Measurements from ENCODE around the gene CDC20.
"Not testable (repeated sequence)": the region's sequence is repeated elsewhere in the genome, so short reads cannot be mapped to it uniquely, and the experiment has no call there.

CDC20 gene

DNA sequence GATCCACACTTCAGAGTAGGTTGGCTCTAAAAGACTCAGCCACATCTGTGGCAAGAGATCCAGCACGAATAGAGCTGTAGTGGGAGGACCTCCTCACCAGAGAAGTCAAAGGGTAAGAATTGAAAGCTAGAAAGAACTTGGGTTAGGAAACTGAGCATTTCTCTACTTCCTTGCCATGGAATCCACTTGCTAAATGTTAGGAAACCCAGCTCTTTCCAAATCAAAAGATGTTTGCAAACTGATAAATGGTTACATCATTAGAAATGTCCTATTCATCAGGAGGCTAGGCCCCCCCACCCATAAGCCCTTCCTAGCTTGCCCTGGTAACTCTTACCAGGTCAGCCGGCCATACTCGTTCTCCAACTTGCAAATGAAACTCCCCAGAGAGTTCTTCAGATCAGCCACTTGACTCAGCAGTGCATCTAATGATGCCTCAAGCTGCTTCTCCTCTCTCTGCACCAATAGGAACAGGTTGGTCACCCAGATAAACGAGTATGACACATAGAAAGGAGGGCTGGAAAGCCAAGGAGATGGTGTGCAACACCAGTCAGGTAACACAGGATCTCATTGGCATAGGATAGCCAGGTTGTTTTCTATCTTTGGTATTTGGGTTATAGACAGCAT lies 29.3 kb downstream of the CDC20 start:
- H3K9me3 Mint-ChIP-seq = no peaks in the 10 kb centered on the region
- H3K27ac Mint-ChIP-seq = peak overlapping the region; percentile 31 to 98
- H3K4me1 Mint-ChIP-seq (ENCODE audit: low read depth in 2 of 2) = peaks cover 31 to 37% of the 10 kb centered on the region in 2 donors
- peaks cover 45% of the 10 kb centered on the region for H3K36me3 Mint-ChIP-seq (ENCODE audit: insufficient read depth)
- ATAC-seq (replicated peaks) (no peak), DNase-seq (no peak)
- H3K27me3 Mint-ChIP-seq = no peaks in the 10 kb centered on the region
- H3K4me3 Mint-ChIP-seq = peak overlapping the region; percentile 99

DNA sequence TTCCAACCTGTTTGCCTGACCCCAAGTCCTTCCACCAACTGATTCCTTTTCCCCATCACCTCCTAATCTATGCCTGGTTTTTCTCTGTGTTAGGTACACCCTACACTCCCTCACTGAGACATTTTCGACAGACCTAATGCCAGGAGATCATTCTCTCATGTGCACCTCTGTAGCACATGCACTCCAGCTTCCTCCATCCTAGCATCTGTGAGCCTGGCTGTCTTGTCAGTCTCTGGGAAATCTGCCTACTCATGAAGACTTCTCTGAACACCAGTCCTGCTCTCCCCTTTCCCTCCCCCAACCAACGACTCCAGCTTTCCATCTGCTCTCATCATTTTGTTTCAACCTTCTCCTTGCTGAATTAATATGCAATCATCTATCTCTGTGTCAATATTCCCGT lies 29.8 kb downstream of the CDC20 start:
- Mint-ChIP-seq H3K4me1 (ENCODE audit: low read depth in 2 of 2) (peaks cover 31 to 41% of the 10 kb centered on the region in 2 donors), H3K27ac (peak overlapping the region; percentile 98), H3K4me3 (peak overlapping the region; percentile 99), H3K36me3 (ENCODE audit: insufficient read depth) (peaks cover 40% of the 10 kb centered on the region), H3K27me3 (no peaks in the 10 kb centered on the region), H3K9me3 (no peaks in the 10 kb centered on the region)
- DNase-seq (no peak), ATAC-seq (replicated peaks) (no peak)

DNA sequence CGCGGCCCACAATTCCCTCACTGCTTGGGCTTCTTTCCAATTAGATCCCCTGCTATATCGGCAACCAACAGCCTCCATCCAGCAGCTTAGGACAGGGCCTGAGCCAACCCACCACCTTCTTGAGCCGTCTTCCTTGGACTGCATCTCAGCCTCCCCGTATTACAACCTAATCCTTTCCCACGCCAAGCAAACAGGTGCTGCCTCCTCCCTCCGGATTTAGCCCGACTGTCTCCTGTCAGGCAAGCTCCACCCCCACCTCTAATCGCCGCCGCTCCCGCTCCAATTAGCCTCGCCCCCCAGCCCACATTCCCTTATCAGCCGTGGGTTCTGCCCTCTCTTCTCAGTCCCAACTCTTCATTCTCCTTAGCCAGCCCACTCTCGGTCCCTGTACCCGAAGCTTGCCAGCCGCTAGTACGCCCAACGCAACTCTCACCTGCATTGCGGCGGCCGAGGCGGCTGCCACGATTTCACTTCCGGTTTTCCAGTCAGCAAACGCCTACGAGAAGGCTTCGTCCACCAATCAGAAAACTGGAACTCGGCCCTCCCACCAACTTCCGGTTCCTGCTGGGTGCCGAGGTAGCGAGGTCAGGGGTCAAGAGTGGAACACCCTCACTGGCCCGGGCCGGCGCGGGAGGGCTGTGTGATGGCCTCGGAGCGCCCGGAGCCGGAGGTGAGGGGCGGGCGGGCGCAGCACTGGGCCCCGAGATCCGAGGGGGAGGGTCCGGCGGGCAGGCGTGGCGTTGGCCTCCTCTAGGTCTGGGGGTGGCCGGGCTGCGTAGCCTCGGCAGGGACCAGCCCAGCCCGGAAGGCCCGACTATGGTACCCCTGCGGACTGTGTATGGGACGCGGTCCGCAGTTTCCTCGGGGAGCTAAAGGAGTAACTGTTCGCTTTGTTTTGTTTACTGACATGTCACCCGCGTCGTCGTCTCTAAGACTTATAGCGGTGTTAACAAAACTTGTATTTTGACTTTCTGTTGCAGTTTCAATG lies 30.8 kb downstream of the CDC20 start, which contains the start of the genes MED8 and SZT2:
TSS of gene MED8 (minus strand) at position 475 of the 988 bp plus-strand sequence. CDS start at position 439, 36 bp downstream.
TSS of gene SZT2 (plus strand) at position 574 of the 988 bp plus-strand sequence. CDS start at position 644, 70 bp downstream.
- Mint-ChIP-seq H3K4me1 (ENCODE audit: low read depth in 2 of 2) (peaks cover 31 to 41% of the 10 kb centered on the region in 2 donors), H3K36me3 (ENCODE audit: insufficient read depth) (peaks cover 40% of the 10 kb centered on the region), H3K4me3 (peak within 1 kb of the TSS; percentile 99), H3K27ac (peak within 1 kb of the TSS; percentile 98), H3K27me3 (no peaks in the 10 kb centered on the region), H3K9me3 (no peaks in the 10 kb centered on the region)
- ATAC-seq (replicated peaks) = peak; percentile 96
- DNase-seq = peak; percentile 89 to 93 (median 90)

DNA sequence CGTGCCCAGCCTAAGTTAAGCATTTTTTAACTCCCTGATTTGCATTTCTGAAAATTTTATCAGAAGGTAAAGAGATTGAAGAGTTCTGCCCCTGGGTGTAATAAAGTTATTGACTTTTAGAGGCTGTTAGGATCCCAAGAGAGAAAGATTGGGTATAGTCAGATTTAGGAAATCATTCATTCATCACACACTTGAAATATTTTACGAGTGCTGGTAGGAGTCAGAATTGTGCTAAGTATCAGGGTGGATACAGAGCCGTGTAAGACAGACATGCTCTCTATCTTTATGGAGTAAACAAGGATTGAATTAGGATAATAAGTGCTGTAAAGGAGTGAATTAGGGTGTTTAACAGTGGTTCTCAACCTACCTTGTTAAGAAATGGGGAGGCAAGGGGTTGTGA lies 33.9 kb downstream of the CDC20 start:
- ATAC-seq (replicated peaks) (no peak), DNase-seq (no peak)
- H3K4me1 Mint-ChIP-seq (ENCODE audit: low read depth in 2 of 2) = peaks cover 32 to 48% of the 10 kb centered on the region in 2 donors
- no peaks in the 10 kb centered on the region for H3K9me3 Mint-ChIP-seq
- no peak overlapping the region for H3K4me3 Mint-ChIP-seq
- H3K36me3 Mint-ChIP-seq (ENCODE audit: insufficient read depth) = peaks cover 28% of the 10 kb centered on the region
- H3K27me3 Mint-ChIP-seq = no peaks in the 10 kb centered on the region
- H3K27ac Mint-ChIP-seq = peak overlapping the region; percentile 0 to 2

DNA sequence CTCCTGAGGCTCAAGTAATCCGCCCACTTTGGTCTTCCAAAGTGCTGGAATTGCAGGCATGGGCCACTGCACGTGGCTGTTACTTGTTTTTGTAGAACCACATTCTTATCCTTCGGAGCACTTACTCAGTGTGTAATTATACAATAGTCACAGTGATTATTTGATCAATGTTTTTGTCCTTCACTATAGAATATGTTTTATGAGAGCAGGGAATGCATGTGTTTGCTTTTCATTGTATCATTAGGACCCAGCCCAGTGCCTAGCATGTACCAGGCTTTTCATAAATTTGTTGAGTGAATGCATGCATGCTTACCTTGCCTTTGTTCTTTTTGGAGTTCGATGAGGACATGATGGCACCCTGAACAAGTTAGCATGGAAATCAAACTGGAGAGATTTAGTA lies 36.7 kb downstream of the CDC20 start:
- no peak for ATAC-seq (replicated peaks)
- DNase-seq = no peak
- Mint-ChIP-seq H3K4me1 (ENCODE audit: low read depth in 2 of 2) (peaks cover 15 to 22% of the 10 kb centered on the region in 2 donors), H3K9me3 (no peaks in the 10 kb centered on the region), H3K4me3 (no peak overlapping the region), H3K27ac (no peak overlapping the region), H3K36me3 (ENCODE audit: insufficient read depth) (peaks cover 20% of the 10 kb centered on the region), H3K27me3 (no peaks in the 10 kb centered on the region)

DNA sequence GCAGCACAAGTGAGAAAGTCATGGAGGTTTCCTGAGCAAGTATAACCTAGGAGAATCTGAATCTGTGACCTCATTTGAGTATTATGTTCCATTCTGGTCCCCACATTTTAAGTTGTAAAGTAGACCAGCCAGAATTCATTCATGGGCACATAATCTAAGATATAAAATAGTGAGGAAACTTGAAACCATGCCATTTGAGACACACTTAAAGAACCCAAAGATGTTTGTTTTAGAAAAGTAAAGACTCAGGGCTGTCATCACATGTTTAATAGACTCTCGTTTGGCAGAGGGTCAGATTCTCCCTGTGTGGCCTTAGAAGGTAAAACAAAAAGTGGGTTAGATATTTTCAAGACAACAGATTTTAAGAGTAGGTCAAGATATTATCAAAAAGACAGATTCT lies 37.3 kb downstream of the CDC20 start:
- no peak for DNase-seq
- Mint-ChIP-seq H3K27me3 (no peaks in the 10 kb centered on the region), H3K36me3 (ENCODE audit: insufficient read depth) (peaks cover 20% of the 10 kb centered on the region), H3K27ac (peak overlapping the region in 1 of 2 donors; percentile 80), H3K9me3 (no peaks in the 10 kb centered on the region), H3K4me3 (no peak overlapping the region), H3K4me1 (ENCODE audit: low read depth in 2 of 2) (peaks cover 14 to 18% of the 10 kb centered on the region in 2 donors)
- no peak for ATAC-seq (replicated peaks)

DNA sequence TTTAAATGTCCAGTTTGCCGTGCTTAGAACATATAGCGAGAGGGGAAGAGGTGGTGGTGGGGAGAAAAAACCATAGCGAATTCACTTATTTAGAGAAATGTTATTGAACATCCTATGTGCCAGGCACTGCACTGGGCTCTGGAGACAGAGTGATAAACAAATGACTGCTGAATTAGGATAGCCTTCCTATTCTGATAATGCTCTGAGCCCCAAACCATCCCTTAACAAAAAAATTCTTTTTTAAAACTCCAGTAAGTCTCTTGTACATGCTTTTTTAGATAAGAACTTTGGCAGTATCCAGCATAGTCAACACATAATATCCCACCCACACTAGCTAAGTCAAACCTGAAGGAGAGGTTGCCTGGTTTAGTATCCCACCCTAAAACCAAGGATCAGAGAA lies 39.4 kb downstream of the CDC20 start:
- H3K36me3 Mint-ChIP-seq (ENCODE audit: insufficient read depth) = peaks cover 28% of the 10 kb centered on the region
- DNase-seq (no peak), ATAC-seq (replicated peaks) (no peak)
- H3K27ac Mint-ChIP-seq = peak overlapping the region in 1 of 2 donors; percentile 23
- no peaks in the 10 kb centered on the region for H3K27me3 Mint-ChIP-seq
- H3K4me1 Mint-ChIP-seq (ENCODE audit: low read depth in 2 of 2) = peaks cover 13 to 14% of the 10 kb centered on the region in 2 donors
- H3K4me3 Mint-ChIP-seq = no peak overlapping the region
- H3K9me3 Mint-ChIP-seq = no peaks in the 10 kb centered on the region

DNA sequence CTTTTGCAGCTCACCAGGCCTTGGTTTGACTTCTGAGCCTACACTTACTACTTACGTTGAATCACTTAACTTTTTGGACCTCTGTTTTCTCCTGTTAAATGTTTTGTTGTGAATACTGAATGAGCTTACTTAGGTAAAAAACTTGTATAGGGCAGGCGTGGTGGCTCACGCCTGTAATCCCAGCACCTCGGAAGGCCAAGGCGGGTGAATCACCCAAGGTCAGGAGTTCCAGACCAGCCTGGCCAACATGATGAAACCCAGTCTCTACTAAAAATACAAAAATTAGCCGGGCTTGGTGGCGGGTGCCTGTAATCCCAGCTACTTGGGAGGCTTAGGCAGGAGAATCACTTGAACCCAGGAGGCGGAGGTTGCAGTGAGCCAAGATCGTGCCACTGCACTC lies 41.7 kb downstream of the CDC20 start:
- Mint-ChIP-seq H3K4me1 (ENCODE audit: low read depth in 2 of 2) (peaks cover 14 to 15% of the 10 kb centered on the region in 2 donors), H3K36me3 (ENCODE audit: insufficient read depth) (peaks cover 36% of the 10 kb centered on the region)
- H3K9me3 Mint-ChIP-seq; DNase-seq; H3K27ac Mint-ChIP-seq; H3K4me3 Mint-ChIP-seq; H3K27me3 Mint-ChIP-seq; ATAC-seq (replicated peaks): not testable (repeated sequence)

DNA sequence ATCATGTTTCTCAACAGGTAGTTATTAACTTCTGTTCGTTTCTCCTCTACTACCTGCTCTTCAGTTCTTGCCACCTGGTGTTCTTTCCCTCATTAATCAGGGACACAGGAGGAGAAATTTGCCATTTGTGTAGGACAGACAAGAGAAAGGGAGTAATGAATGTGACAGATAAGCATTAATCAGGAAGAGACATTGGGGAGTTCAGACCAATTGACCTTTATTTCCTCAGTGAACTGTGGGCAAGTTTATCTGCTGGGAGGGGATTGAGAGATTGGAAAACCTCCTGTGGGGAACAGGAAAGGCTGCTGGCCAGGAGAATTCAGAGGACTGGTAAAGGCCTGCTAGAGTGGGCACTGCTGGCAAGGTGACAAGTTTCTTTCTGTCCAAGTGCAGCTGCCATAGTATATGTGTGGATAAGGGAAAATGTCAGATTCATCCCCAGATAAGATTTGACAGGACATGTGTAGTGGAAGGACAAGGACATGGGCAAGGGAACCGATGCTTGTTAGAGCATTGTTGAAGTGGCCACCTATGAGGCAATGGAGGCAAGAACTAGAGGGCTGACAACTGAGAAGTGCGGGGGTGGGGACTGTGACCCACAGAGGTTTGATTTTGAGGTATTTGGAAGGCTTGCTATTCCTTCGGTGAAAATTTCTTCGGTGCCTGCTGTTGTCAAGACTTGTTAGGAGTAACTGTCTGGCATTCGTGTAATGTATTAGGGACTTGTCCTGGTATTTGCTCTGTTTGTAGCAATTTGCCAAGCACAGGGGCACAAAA lies 43.5 kb downstream of the CDC20 start:
- DNase-seq (no peak), ATAC-seq (replicated peaks) (no peak)
- Mint-ChIP-seq H3K27me3 (no peaks in the 10 kb centered on the region), H3K9me3 (no peaks in the 10 kb centered on the region), H3K4me1 (ENCODE audit: low read depth in 2 of 2) (peaks cover 7 to 10% of the 10 kb centered on the region in 2 donors), H3K27ac (peak overlapping the region; percentile 41), H3K4me3 (no peak overlapping the region), H3K36me3 (ENCODE audit: insufficient read depth) (peaks cover 46% of the 10 kb centered on the region)

DNA sequence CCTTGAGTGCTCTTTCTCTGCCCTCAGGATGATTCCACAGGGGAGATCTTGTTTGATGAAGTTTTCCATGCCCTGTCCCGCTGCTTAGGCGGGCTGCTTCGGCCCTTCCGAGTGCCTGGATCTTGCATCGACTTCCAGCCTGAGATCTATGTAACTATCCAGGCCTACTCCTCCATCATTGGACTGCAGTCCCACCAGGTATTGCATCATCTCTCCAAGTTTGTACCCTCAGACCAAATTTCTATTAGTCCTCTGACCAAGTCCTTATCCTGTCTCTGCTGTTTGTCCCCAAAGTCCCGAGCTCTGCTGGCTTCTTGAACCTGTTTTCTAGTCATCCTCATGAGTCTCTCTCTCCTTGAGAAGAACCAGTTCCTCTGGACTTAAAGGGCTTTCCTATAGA lies 45.6 kb downstream of the CDC20 start:
- ATAC-seq (replicated peaks) (no peak), DNase-seq (no peak)
- Mint-ChIP-seq H3K4me1 (ENCODE audit: low read depth in 2 of 2) (peaks cover 7 to 8% of the 10 kb centered on the region in 2 donors), H3K36me3 (ENCODE audit: insufficient read depth) (peaks cover 54% of the 10 kb centered on the region), H3K9me3 (no peaks in the 10 kb centered on the region), H3K27me3 (no peaks in the 10 kb centered on the region), H3K27ac (no peak overlapping the region), H3K4me3 (no peak overlapping the region)

DNA sequence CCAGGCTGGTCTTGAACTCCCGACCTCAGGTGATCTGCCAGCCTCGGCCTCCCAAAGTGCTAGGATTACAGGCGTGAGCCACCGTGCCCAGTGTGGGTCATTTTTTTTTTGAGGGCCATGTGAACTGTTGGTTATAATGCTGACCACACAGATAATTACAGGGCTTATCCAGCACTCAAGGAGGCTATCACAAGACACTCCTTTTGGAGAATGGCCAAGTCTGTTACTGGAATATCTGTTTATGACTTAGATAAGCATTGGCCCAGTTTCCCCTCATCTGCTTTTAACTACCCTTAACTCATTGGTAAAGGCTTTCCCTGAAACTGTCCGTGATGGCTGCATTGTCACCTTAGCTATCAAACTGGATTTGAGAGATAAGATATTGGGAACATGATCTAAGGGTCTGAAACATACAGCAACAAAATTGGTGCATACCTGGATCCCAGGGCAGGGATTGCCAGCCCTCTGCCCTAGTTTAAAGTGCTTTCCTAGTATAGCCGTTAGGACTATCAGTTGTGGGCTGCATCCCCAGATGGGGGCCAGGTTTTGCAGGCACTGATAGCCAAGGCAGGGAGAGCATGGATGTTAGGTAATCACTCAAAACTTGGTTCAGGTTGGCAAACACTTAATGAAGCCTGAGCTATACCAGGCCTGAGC lies 46.6 kb downstream of the CDC20 start:
- Mint-ChIP-seq H3K27me3 (no peaks in the 10 kb centered on the region), H3K4me1 (ENCODE audit: low read depth in 2 of 2) (peaks cover 7 to 8% of the 10 kb centered on the region in 2 donors), H3K27ac (no peak overlapping the region), H3K9me3 (no peaks in the 10 kb centered on the region), H3K4me3 (no peak overlapping the region), H3K36me3 (ENCODE audit: insufficient read depth) (peaks cover 55% of the 10 kb centered on the region)
- ATAC-seq (replicated peaks) = no peak
- DNase-seq = no peak

DNA sequence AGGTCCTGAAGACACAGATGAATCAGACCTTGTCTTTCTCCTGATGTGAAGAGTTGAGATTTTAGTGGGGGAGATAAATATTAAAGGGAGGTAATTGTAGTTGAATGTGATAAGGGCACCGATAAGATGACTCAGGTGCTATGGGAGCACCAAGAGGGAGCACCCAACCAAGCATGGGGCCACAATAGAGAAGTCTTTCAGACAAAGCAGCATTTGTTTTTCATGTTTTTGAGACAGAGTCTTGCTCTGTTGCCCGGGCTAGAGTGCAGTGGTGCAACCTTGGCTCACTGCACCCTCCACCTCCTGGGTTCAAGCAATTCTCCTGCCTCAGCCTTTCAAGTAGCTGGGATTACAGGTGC lies 47.1 kb downstream of the CDC20 start:
- Mint-ChIP-seq H3K36me3 (ENCODE audit: insufficient read depth) (peaks cover 59% of the 10 kb centered on the region), H3K27me3 (no peaks in the 10 kb centered on the region)

DNA sequence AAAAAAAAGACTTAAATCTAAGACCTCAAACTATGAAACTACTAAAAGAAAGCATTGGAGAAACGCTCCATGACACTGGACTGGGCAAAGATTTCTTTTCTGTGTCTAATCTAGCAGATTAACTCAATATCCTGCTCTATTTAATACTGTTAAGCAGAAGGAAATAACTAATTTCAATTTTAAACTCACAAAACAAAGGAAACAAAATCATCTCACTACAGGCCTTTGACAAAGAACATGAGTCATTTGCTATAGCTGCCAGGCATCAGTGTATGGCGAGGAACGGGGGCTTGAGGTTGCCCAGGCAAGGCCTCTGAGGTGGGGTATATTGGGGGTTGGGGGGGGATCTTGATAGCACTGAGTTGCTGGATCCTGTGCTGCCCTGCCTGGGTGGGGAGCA lies 51.8 kb downstream of the CDC20 start:
- H3K4me1 Mint-ChIP-seq (ENCODE audit: low read depth in 2 of 2) = peaks cover 0 to 4% of the 10 kb centered on the region in 2 donors
- peak overlapping the region in 1 of 2 donors; percentile 29 for H3K27ac Mint-ChIP-seq
- ATAC-seq (replicated peaks) = no peak
- H3K9me3 Mint-ChIP-seq = no peaks in the 10 kb centered on the region
- no peak for DNase-seq
- peaks cover 29% of the 10 kb centered on the region for H3K36me3 Mint-ChIP-seq (ENCODE audit: insufficient read depth)
- H3K4me3 Mint-ChIP-seq = no peak overlapping the region
- no peaks in the 10 kb centered on the region for H3K27me3 Mint-ChIP-seq

More for the DNA sequence above, 47.1 kb downstream of the CDC20 start:
- Mint-ChIP-seq H3K4me3 (no peak overlapping the region), H3K4me1 (ENCODE audit: low read depth in 2 of 2) (peaks cover 7 to 8% of the 10 kb centered on the region in 2 donors), H3K27ac (no peak overlapping the region), H3K9me3 (no peaks in the 10 kb centered on the region)
- DNase-seq = no peak
- ATAC-seq (replicated peaks) = no peak
